Endothelial cell of umbilical vein (primary cell): ENCODE results near the gene TSPAN18. TPM values are rescaled to one million over a fixed set of nuclear protein-coding genes. Genes with fewer than 3 reads are reported as not detected.

Experiments used
- BruUV-seq: library from RNA; stranded (reverse); fragments of 400-500 nt; replicated peaks from 2 replicates; lab custom pipeline; 2021; lab: Mats Ljungman, UMichigan
- CTCF ChIA-PET: fragments of 300-600, 350-600 bp; sonication (Branson Sonifier 250); formaldehyde crosslinking; loops from one replicate; lab custom pipeline; 2021; ENCODE audit warnings: antibody characterized with exemption, inconsistent platforms; lab: Charles Lee
- POLR2A ChIA-PET: fragments of 300-600, 350-600 bp; sonication (Branson Sonifier 250); formaldehyde crosslinking; loops from one replicate; lab custom pipeline; 2021; ENCODE audit warnings: antibody characterized with exemption, inconsistent platforms; lab: Charles Lee
- DNase-seq: peaks from one replicate; pipeline ENCODE4 v3.0.0-alpha.2; 2011; ENCODE audit warnings: low read depth, low spot score
- FAIRE-seq: peaks from 2 replicates; lab custom pipeline; 2011; peaks lifted over from hg19 to GRCh38; lab: Jason Lieb, UNC
- H2AFZ ChIP-seq: 2 replicates; pipeline ENCODE4 v1.6.0; 2012; ENCODE audit warnings: low read depth, low read length, control low read depth, inconsistent platforms
- H3K27ac ChIP-seq: 2 replicates; pipeline ENCODE4 v1.5.1; 2011; ENCODE audit warnings: low read depth, mild to moderate bottlenecking, control low read depth, low read length, moderate library complexity; ENCODE audit not compliant: insufficient read depth
- H3K27me3 ChIP-seq, 2 experiments: 2 replicates each; pipeline versions ENCODE4 v1.6.0 to v1.6.1; 2011; ENCODE audit warnings: low read length in 2 of 2, mixed read lengths in 1 of 2; ENCODE audit not compliant: control insufficient read depth in 2 of 2, insufficient read depth in 2 of 2
- H3K36me3 ChIP-seq, 2 experiments: 2 replicates in 1 of 2; 3 replicates in 1 of 2; pipeline ENCODE4 v1.5.1; 2011; ENCODE audit warnings: low read length in 2 of 2, mild to moderate bottlenecking in 1 of 2, moderate library complexity in 1 of 2; ENCODE audit not compliant: control insufficient read depth in 2 of 2, insufficient read depth in 2 of 2; ENCODE audit errors: extremely low read depth in 1 of 2
- H3K4me1 ChIP-seq: 3 replicates; pipeline ENCODE4 v1.5.1; 2011; ENCODE audit warnings: mild to moderate bottlenecking, low read length; ENCODE audit not compliant: control insufficient read depth, insufficient read depth; ENCODE audit errors: extremely low read depth
- H3K4me2 ChIP-seq: 2 replicates; pipeline ENCODE4 v1.6.1; 2011; ENCODE audit warnings: low read length, control low read depth, mixed read lengths; ENCODE audit not compliant: insufficient read depth
- H3K4me3 ChIP-seq, 3 experiments: fragments of 200-600 bp in 1 of 3; sonication (generic), shearing (Covaris generic) in 1 of 3; replicated peaks in 1 of 3; 2 replicates each; pipeline ENCODE4 v1.5.1; 2011 to 2016; ENCODE audit warnings: control low read depth in 3 of 3, low read length in 3 of 3, mild to moderate bottlenecking in 2 of 3, inconsistent platforms in 1 of 3, low read depth in 1 of 3, moderate library complexity in 1 of 3; ENCODE audit not compliant: insufficient read depth in 1 of 3
- H3K79me2 ChIP-seq: 2 replicates; pipeline ENCODE4 v1.6.0; 2012; ENCODE audit warnings: low read length, inconsistent platforms; ENCODE audit not compliant: control insufficient read depth, insufficient read depth
- H3K9ac ChIP-seq: replicated peaks from 2 replicates; pipeline ENCODE3; 2011; ENCODE audit warnings: low read length, control low read depth; ENCODE audit not compliant: insufficient read depth; ENCODE audit errors: extremely low read depth
- H3K9me1 ChIP-seq: replicated peaks from 3 replicates; pipeline ENCODE4 v1.6.0; 2011; ENCODE audit warnings: mild to moderate bottlenecking, low read length; ENCODE audit not compliant: control insufficient read depth, insufficient read depth; ENCODE audit errors: extremely low read depth
- H3K9me3 ChIP-seq: replicated peaks from 2 replicates; pipeline ENCODE4 v1.5.1; 2012; ENCODE audit warnings: low read length, inconsistent platforms; ENCODE audit not compliant: control insufficient read depth, insufficient read depth
- H4K20me1 ChIP-seq: replicated peaks from 2 replicates; pipeline ENCODE3; 2011; ENCODE audit warnings: mild to moderate bottlenecking, low read length; ENCODE audit not compliant: control insufficient read depth, insufficient read depth; ENCODE audit errors: extremely low read depth
- EZH2 ChIP-seq: IDR thresholded peaks from 2 replicates; pipeline ENCODE4 v1.6.1; 2012; ENCODE audit warnings: borderline replicate concordance, low read depth, mild to moderate bottlenecking, moderate library complexity, low read length, inconsistent platforms; ENCODE audit not compliant: severe bottlenecking
- FOS ChIP-seq: IDR thresholded peaks from 2 replicates; pipeline ENCODE4 v1.6.1; 2011; ENCODE audit warnings: mild to moderate bottlenecking, low read length, moderate library complexity, borderline replicate concordance; ENCODE audit not compliant: insufficient read depth
- GATA2 ChIP-seq: IDR thresholded peaks from 2 replicates; pipeline ENCODE4 v1.7.0; 2011; ENCODE audit warnings: low read depth, mild to moderate bottlenecking, moderate library complexity, mixed read lengths, low read length; ENCODE audit not compliant: insufficient read length, insufficient read depth
- JUN ChIP-seq: IDR thresholded peaks from 2 replicates; pipeline ENCODE4 v1.6.1; 2011; ENCODE audit warnings: borderline replicate concordance, low read depth; ENCODE audit not compliant: insufficient read length, insufficient read depth
- MYC ChIP-seq: IDR thresholded peaks from one replicate; pipeline ENCODE4 v1.6.1; 2011; ENCODE audit warnings: mild to moderate bottlenecking, low read depth, low read length
- POLR2A ChIP-seq: IDR thresholded peaks from 2 replicates; pipeline ENCODE4 v1.6.1; 2012; ENCODE audit warnings: low read depth, mild to moderate bottlenecking, control low read depth, low read length
- POLR2AphosphoS5 ChIP-seq: IDR thresholded peaks from 2 replicates; pipeline ENCODE4 v1.6.1; 2012; ENCODE audit warnings: low read depth, mild to moderate bottlenecking, control low read depth, low read length, moderate library complexity; ENCODE audit not compliant: insufficient read depth
- dilution Hi-C: fragments of 300-500 bp; cut with MboI; formaldehyde crosslinking; loops from one replicate; pipeline ENCODE4 v1.15.0; 2019; ENCODE audit warnings: low sequenced_read_pairs; ENCODE audit not compliant: extremely low pct_ligation_motif_present
- intact Hi-C: fragments of 100-400 bp; cut with micrococcal nuclease; formaldehyde crosslinking; loops from one replicate; pipeline ENCODE4 v1.10.0; 2022
- polyA plus RNA-seq, 4 experiments: library from polyadenylated mRNA; depleted of rRNA in 3 of 4; stranded (reverse) in 3 of 4; unstranded in 1 of 4; fragments of >200 nt; gene quantifications; 2 replicates each; pipeline versions ENCODE4 v1.2.1 to v1.2.3, GENCODE V29; 2011 to 2012; ENCODE audit warnings: missing spikeins in 1 of 4
- total RNA-seq: library from RNA; stranded (reverse); gene quantifications from 2 replicates; pipeline ENCODE4 v1.2.3, GENCODE V29; 2021
- TF ChIP-seq, protein P1 (sequence below): IDR thresholded peaks from 2 replicates; pipeline ENCODE4 v1.6.1; 2011; ENCODE audit not compliant: insufficient read depth, insufficient read length
- TF ChIP-seq, protein P2 (sequence below), 2 donors: IDR thresholded peaks; 1 replicate in 1 of 2; 2 replicates in 1 of 2; pipeline ENCODE4 v1.5.1; 2011; ENCODE audit warnings: low read length in 2 of 2, mild to moderate bottlenecking in 2 of 2, moderate library complexity in 2 of 2, control low read depth in 1 of 2, inconsistent platforms in 1 of 2, low read depth in 1 of 2; ENCODE audit not compliant: insufficient read depth in 1 of 2; ENCODE audit errors: extremely low read depth in 1 of 2

Gene TSPAN18
- total and polyA plus RNA-seq, 2 donors (not counting 3 experiments of a cell fraction or from before 2014, with no cell fraction given), result 32.2 to 118 TPM

DNA sequence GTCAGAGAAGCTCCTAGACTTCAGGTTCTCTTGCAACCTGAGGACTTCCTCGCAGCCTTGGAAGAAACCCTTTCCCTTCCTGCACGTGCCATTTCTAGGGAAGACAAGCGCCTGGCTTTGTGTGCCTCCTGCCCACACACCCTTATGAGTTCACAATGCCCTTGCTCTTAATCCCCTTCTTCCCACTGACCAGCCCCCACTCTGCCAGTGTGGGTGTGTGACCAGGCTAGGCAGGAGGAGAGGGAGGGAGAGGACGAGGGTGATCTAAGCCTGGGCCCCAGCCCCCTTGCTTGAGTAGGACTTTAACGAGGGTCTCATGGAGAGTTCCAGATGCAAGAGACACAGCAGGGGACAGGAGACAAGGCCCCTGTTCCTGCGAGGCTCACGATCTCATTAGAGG, 193.7 kb downstream of the TSPAN18 start:
- Histone ChIP-seq H3K27me3 (no peaks in the 10 kb centered on the region), H3K9ac (no peak overlapping the region), H3K36me3 (peaks cover 0 to 3% of the 10 kb centered on the region in 2 experiments), H3K9me1 (no peaks in the 10 kb centered on the region), H3K9me3 (no peaks in the 10 kb centered on the region), H3K4me3 (no peak overlapping the region), H3K4me2 (no peak overlapping the region), H4K20me1 (no peaks in the 10 kb centered on the region), H3K4me1 (no peaks in the 10 kb centered on the region), H3K79me2 (no peaks in the 10 kb centered on the region), H2AFZ (no peak overlapping the region), H3K27ac (no peak overlapping the region)
- DNase-seq (no peak), FAIRE-seq (no peak)
- no TSS peak for BruUV-seq
- dilution Hi-C loops (no loop called here), intact Hi-C loops (no loop called here)
- no peak for TF ChIP-seq FOS
- no peak for TF ChIP-seq JUN
- TF ChIP-seq POLR2A, result no peak
- no peak for TF ChIP-seq EZH2
- TF ChIP-seq MYC, result no peak
- TF ChIP-seq, protein P1, sequence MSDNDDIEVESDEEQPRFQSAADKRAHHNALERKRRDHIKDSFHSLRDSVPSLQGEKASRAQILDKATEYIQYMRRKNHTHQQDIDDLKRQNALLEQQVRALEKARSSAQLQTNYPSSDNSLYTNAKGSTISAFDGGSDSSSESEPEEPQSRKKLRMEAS, result no peak
- TF ChIP-seq, protein P2, sequence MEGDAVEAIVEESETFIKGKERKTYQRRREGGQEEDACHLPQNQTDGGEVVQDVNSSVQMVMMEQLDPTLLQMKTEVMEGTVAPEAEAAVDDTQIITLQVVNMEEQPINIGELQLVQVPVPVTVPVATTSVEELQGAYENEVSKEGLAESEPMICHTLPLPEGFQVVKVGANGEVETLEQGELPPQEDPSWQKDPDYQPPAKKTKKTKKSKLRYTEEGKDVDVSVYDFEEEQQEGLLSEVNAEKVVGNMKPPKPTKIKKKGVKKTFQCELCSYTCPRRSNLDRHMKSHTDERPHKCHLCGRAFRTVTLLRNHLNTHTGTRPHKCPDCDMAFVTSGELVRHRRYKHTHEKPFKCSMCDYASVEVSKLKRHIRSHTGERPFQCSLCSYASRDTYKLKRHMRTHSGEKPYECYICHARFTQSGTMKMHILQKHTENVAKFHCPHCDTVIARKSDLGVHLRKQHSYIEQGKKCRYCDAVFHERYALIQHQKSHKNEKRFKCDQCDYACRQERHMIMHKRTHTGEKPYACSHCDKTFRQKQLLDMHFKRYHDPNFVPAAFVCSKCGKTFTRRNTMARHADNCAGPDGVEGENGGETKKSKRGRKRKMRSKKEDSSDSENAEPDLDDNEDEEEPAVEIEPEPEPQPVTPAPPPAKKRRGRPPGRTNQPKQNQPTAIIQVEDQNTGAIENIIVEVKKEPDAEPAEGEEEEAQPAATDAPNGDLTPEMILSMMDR (IDR thresholded peaks at IDR 0.05; ENCODE audit: extremely low read depth in 1 of 2, insufficient read depth in 1 of 2, low read depth in 1 of 2, low read length in 2 of 2), result no peak
- no peak for TF ChIP-seq POLR2AphosphoS5
- TF ChIP-seq GATA2, result no peak
- CTCF ChIA-PET, result interaction anchor here (1.9 kb wide), 1 partner anchor 9 kb away, joined by 11 read pairs; no protein-coding TSS in a partner anchor
- POLR2A ChIA-PET, result no interaction called here
